NCI-H2227 (cell line): ENCODE data around the gene HNRNPR.
"Not testable (repeated sequence)": the region's sequence is repeated elsewhere in the genome, so short reads cannot be mapped to it uniquely, and the experiment has no call there.

Source experiments
- DNase-seq: peaks from one replicate; lab custom pipeline; 2025; ENCODE audit not compliant: unreplicated experiment; lab: John Stamatoyannopoulos, UW

Gene HNRNPR

GRCh38 chr1:23331713-23332112 is 12.4 kb downstream of the HNRNPR start:
- no peak for DNase-seq

GRCh38 chr1:23330846-23331245 is 13.2 kb downstream of the HNRNPR start:
- no peak for DNase-seq

GRCh38 chr1:23325393-23325792 is 18.7 kb downstream of the HNRNPR start:
- no peak for DNase-seq

GRCh38 chr1:23322770-23323169 is 21.3 kb downstream of the HNRNPR start:
- no peak for DNase-seq

- not testable (repeated sequence) for DNase-seq
These were observed 33.8 kb downstream of the HNRNPR start for GRCh38 chr1:23310280-23310679.

GRCh38 chr1:23304140-23304620 is 39.9 kb downstream of the HNRNPR start:
- DNase-seq: no peak

- DNase-seq: no peak
These were observed 40.6 kb downstream of the HNRNPR start for GRCh38 chr1:23303524-23303923.

- DNase-seq: no peak
These were observed 47.2 kb downstream of the HNRNPR start for GRCh38 chr1:23296931-23297330.

- no peak for DNase-seq
These were observed 52.4 kb downstream of the HNRNPR start for GRCh38 chr1:23291706-23292105.

- DNase-seq: no peak
These were observed 53.1 kb downstream of the HNRNPR start for GRCh38 chr1:23290836-23291565.

- DNase-seq: no peak
These were observed 55.4 kb downstream of the HNRNPR start for GRCh38 chr1:23288671-23289070.

- DNase-seq: no peak
These were observed 55.9 kb downstream of the HNRNPR start for GRCh38 chr1:23288201-23288600.

- no peak for DNase-seq
These were observed 57.7 kb downstream of the HNRNPR start for GRCh38 chr1:23286401-23286800.

GRCh38 chr1:23283667-23284602 is 60.1 kb downstream of the HNRNPR start:
- DNase-seq: no peak

- no peak for DNase-seq
These were observed 61.1 kb downstream of the HNRNPR start for GRCh38 chr1:23282957-23283356.

GRCh38 chr1:23278717-23279116 is 65.4 kb downstream of the HNRNPR start:
- no peak for DNase-seq

GRCh38 chr1:23276531-23276930 is 67.6 kb downstream of the HNRNPR start:
- peak; percentile 30 for DNase-seq

GRCh38 chr1:23274134-23274505 is 70.0 kb downstream of the HNRNPR start:
- no peak for DNase-seq

GRCh38 chr1:23273450-23274133 is 70.5 kb downstream of the HNRNPR start:
- no peak for DNase-seq

- DNase-seq: no peak
These were observed 80.7 kb downstream of the HNRNPR start for GRCh38 chr1:23263380-23263887.

GRCh38 chr1:23258082-23258481 is 86.0 kb downstream of the HNRNPR start:
- not testable (repeated sequence) for DNase-seq
